ENCODE data around the gene CD68.

GRCh38 chr17:7592422-7593021, 13.1 kb downstream of the CD68 start:
- TF ChIP-seq, protein P1, sequence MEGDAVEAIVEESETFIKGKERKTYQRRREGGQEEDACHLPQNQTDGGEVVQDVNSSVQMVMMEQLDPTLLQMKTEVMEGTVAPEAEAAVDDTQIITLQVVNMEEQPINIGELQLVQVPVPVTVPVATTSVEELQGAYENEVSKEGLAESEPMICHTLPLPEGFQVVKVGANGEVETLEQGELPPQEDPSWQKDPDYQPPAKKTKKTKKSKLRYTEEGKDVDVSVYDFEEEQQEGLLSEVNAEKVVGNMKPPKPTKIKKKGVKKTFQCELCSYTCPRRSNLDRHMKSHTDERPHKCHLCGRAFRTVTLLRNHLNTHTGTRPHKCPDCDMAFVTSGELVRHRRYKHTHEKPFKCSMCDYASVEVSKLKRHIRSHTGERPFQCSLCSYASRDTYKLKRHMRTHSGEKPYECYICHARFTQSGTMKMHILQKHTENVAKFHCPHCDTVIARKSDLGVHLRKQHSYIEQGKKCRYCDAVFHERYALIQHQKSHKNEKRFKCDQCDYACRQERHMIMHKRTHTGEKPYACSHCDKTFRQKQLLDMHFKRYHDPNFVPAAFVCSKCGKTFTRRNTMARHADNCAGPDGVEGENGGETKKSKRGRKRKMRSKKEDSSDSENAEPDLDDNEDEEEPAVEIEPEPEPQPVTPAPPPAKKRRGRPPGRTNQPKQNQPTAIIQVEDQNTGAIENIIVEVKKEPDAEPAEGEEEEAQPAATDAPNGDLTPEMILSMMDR (IDR thresholded peaks at IDR 0.05), result no peak
- no peak for TF ChIP-seq POLR2A (IDR thresholded peaks at IDR 0.05)
